ENCODE measurements around the gene TMC5. TPM values are rescaled to one million over a fixed set of nuclear protein-coding genes. Genes with fewer than 3 reads are reported as not detected.

Gene TMC5
- total and polyA plus RNA-seq, 2 experiments from 2014 or later, result 2.3 to 4.8 TPM

- Histone ChIP-seq H3K36me3 (ENCODE audit: insufficient read depth) (no peaks in the 10 kb centered on the region), H2AFZ (no peak overlapping the region), H4K20me1 (replicated peaks; ENCODE audit: insufficient read depth) (no peaks in the 10 kb centered on the region), H3K27me3 (ENCODE audit: insufficient read depth) (no peaks in the 10 kb centered on the region), H3K4me1 (ENCODE audit: insufficient read depth) (no peaks in the 10 kb centered on the region), H3K9me2 (ENCODE audit: insufficient read depth) (peaks cover 6% of the 10 kb centered on the region), H3K79me2 (replicated peaks; ENCODE audit: insufficient read depth) (no peaks in the 10 kb centered on the region), H3K4me2 (no peak overlapping the region), H3K4me3 (no peak overlapping the region), H3F3A (replicated peaks; ENCODE audit: low read depth) (no peaks in the 10 kb centered on the region), H3K27ac (ENCODE audit: low read depth) (no peak overlapping the region)
- Mint-ChIP-seq H3K27me3 (ENCODE audit: insufficient read depth, low read depth, poor library complexity) (no peaks in the 10 kb centered on the region), H3K9me3 (no peaks in the 10 kb centered on the region), H3K4me3 (no peak overlapping the region), H3K36me3 (ENCODE audit: low read depth) (peaks cover 3% of the 10 kb centered on the region; the same call in 1 of the 3 replicates), H3K27ac (no peak overlapping the region), H3K4me1 (peaks cover 5% of the 10 kb centered on the region; the same call in 2 of the 3 replicates)
- TF ChIP-seq ZNF331 (CRISPR knock-in tag; IDR thresholded peaks at IDR 0.05; ENCODE audit: low read depth), result no peak
- TF ChIP-seq ZNF462 (CRISPR knock-in tag; IDR thresholded peaks at IDR 0.05), result no peak
- no peak for TF ChIP-seq STAT1 (IDR thresholded peaks at IDR 0.05; ENCODE audit: unreplicated experiment)
- no peak for TF ChIP-seq ETS1 (IDR thresholded peaks at IDR 0.05)
- TF ChIP-seq CREB1 (CRISPR knock-in tag; IDR thresholded peaks at IDR 0.05; ENCODE audit: low read depth), result no peak
- no peak for TF ChIP-seq POLR2AphosphoS5 (IDR thresholded peaks at IDR 0.05; ENCODE audit: low read depth)
- TF ChIP-seq ZNF114 (CRISPR knock-in tag; IDR thresholded peaks at IDR 0.05), result no peak
- TF ChIP-seq NANOG (IDR thresholded peaks at IDR 0.05; ENCODE audit: borderline replicate concordance), result no peak
- no peak for TF ChIP-seq JUNB (IDR thresholded peaks at IDR 0.05; ENCODE audit: unreplicated experiment)
- no peak for TF ChIP-seq CTCF (conservative IDR thresholded peaks at IDR 0.05; ENCODE audit: low read depth in 2 of 2)
- no peak for TF ChIP-seq EZH2phosphoT487 (IDR thresholded peaks at IDR 0.05; ENCODE audit: unreplicated experiment)
- TF ChIP-seq REST (IDR thresholded peaks at IDR 0.05; ENCODE audit: unreplicated experiment), result no peak
- TF ChIP-seq EZH2 (IDR thresholded peaks at IDR 0.05; ENCODE audit: low read depth, unreplicated experiment), result no peak
- DNase-seq (ENCODE audit: low spot score), result no peak
- ATAC-seq, result no peak
Observed at GRCh38 chr16:19446300-19446846, 28.7 kb downstream of the TMC5 start.
